Osteoblast (primary cell): ENCODE results near the gene PLD6. TPM values are rescaled to one million over a fixed set of nuclear protein-coding genes. Genes with fewer than 3 reads are reported as not detected.
A peak's percentile ranks its signal among the peaks of the same experiment; 100 is the strongest.

Experiments
- DNase-seq: peaks from one replicate; pipeline ENCODE4 v3.0.0; 2011; ENCODE audit warnings: low spot score, mixed read lengths; ENCODE audit not compliant: insufficient read length; ENCODE audit errors: missing footprints
- H2AFZ ChIP-seq: 2 replicates; pipeline ENCODE4 v1.6.0; 2011; ENCODE audit warnings: mild to moderate bottlenecking, low read length
- H3K27ac ChIP-seq: 2 replicates; pipeline ENCODE4 v1.5.1; 2011; ENCODE audit warnings: mild to moderate bottlenecking, low read depth, low read length, moderate library complexity
- H3K27me3 ChIP-seq: 2 replicates; pipeline ENCODE4 v1.6.0; 2012; ENCODE audit warnings: mild to moderate bottlenecking, control low read depth, inconsistent platforms, low read length, moderate library complexity; ENCODE audit not compliant: insufficient read depth
- H3K36me3 ChIP-seq: 2 replicates; pipeline ENCODE4 v1.5.1; 2011; ENCODE audit warnings: mild to moderate bottlenecking, low read length, control low read depth, moderate library complexity; ENCODE audit not compliant: insufficient read depth
- H3K4me1 ChIP-seq: 2 replicates; pipeline ENCODE4 v1.5.1; 2011; ENCODE audit warnings: mild to moderate bottlenecking, low read length, control low read depth, moderate library complexity; ENCODE audit not compliant: insufficient read depth
- H3K4me2 ChIP-seq: 2 replicates; pipeline ENCODE4 v1.6.0; 2011; ENCODE audit warnings: mild to moderate bottlenecking, low read length; ENCODE audit not compliant: insufficient read depth
- H3K4me3 ChIP-seq: fragments of 200-600 bp; sonication (generic); 3 replicates; pipeline ENCODE4 v1.5.1; 2012; ENCODE audit warnings: mild to moderate bottlenecking, low read length, inconsistent platforms; ENCODE audit not compliant: insufficient read depth
- H3K79me2 ChIP-seq: 2 replicates; pipeline ENCODE4 v1.6.0; 2012; ENCODE audit warnings: mild to moderate bottlenecking, low read length, control low read depth, inconsistent platforms; ENCODE audit not compliant: insufficient read depth
- H3K9me3 ChIP-seq: 2 replicates; pipeline ENCODE4 v1.5.1; 2011; ENCODE audit warnings: low read depth, low read length, control low read depth
- H4K20me1 ChIP-seq: 2 replicates; pipeline ENCODE4 v1.6.0; 2012; ENCODE audit warnings: mild to moderate bottlenecking, low read length, control low read depth; ENCODE audit not compliant: insufficient read depth
- CTCF ChIP-seq: IDR thresholded peaks from 2 replicates; pipeline ENCODE4 v1.5.1; 2011; ENCODE audit warnings: mild to moderate bottlenecking, low read depth, low read length, moderate library complexity; ENCODE audit errors: extremely low read depth
- total RNA-seq: library from RNA; depleted of rRNA; stranded (reverse); fragments of >200 nt; gene quantifications from 2 replicates; pipeline ENCODE4 v1.2.3, GENCODE V29; 2012

PLD6 gene
- total RNA-seq, 1 donor = 1.4 TPM

GRCh38 chr17:17183744-17184143, 22.4 kb downstream of the PLD6 start:
- Histone ChIP-seq H3K36me3 (peaks cover 93% of the 10 kb centered on the region), H3K9me3 (no peaks in the 10 kb centered on the region), H3K4me1 (peaks cover 19% of the 10 kb centered on the region), H2AFZ (no peak overlapping the region), H3K4me3 (no peak overlapping the region), H4K20me1 (peaks cover 25% of the 10 kb centered on the region), H3K79me2 (no peaks in the 10 kb centered on the region), H3K27me3 (no peaks in the 10 kb centered on the region), H3K4me2 (no peak overlapping the region), H3K27ac (no peak overlapping the region)
- TF ChIP-seq CTCF = no peak
- no peak for DNase-seq

GRCh38 chr17:17182598-17183136, 23.5 kb downstream of the PLD6 start:
- DNase-seq = peak; percentile 37
- Histone ChIP-seq H3K9me3 (no peaks in the 10 kb centered on the region), H3K4me3 (no peak overlapping the region), H2AFZ (no peak overlapping the region), H4K20me1 (peaks cover 22% of the 10 kb centered on the region), H3K4me1 (peaks cover 19% of the 10 kb centered on the region), H3K4me2 (no peak overlapping the region), H3K27me3 (no peaks in the 10 kb centered on the region), H3K27ac (no peak overlapping the region), H3K36me3 (peaks cover 93% of the 10 kb centered on the region), H3K79me2 (no peaks in the 10 kb centered on the region)
- no peak for TF ChIP-seq CTCF

- no peaks in the 10 kb centered on the region for H3K27me3 ChIP-seq
- H3K4me2 ChIP-seq = no peak overlapping the region
- H4K20me1 ChIP-seq = peaks cover 22% of the 10 kb centered on the region
- H2AFZ ChIP-seq = no peak overlapping the region
- no peaks in the 10 kb centered on the region for H3K79me2 ChIP-seq
- no peak for TF ChIP-seq CTCF
- no peaks in the 10 kb centered on the region for H3K9me3 ChIP-seq
- H3K36me3 ChIP-seq = peaks cover 94% of the 10 kb centered on the region
- peak; percentile 88 for DNase-seq
- no peak overlapping the region for H3K27ac ChIP-seq
- H3K4me1 ChIP-seq = peaks cover 12% of the 10 kb centered on the region
- no peak overlapping the region for H3K4me3 ChIP-seq
Measured at GRCh38 chr17:17181666-17182597, 24.2 kb downstream of the PLD6 start.
